HG03280 (cell line): ENCODE measurements around the gene EOGT.

Source experiments
- ATAC-seq: cut with Tn5 transposase; IDR thresholded peaks from one replicate; pipeline ENCODE4 v1.9.1; 2021; ENCODE audit warnings: mild to moderate bottlenecking, moderate library complexity; ENCODE audit not compliant: unreplicated experiment

Gene EOGT

DNA sequence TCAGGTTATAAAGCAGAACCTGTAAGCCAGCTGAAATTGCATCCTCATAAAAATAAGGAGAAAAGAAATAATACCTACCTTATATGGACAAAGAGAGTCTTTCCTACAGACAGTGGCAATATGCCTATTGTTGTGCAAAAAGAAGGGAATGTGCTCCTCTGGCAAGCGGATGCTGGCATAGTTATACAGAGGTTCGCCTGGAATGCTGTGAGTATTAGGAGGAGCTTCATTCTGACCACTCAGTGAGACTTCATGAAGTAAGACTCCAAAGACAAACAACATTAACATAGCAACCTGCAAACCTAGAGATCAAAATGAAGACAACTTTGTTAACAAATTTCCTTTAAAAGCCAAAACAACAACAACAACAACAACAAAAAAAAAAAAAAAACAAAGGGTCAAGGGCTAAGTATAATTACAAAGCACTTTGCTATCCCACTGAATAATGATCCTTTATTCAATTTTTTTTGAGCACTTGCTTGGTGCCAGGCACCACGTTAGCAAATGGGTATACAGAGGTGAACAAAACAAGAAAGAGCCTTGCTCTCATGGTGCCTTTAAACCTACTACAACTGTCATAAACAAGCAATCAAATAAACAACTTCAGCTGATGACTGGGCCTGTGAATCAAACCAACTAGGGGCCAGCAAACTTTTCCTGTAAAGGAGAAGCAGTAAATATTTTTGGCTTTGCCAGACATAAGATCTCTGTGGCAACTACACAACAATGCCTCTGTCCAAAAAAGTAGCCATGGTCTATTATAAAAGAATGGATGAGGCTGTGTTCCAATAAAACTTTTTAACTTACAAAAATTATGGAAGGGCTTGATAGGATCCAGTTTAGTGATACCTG, 3.7 kb downstream of the EOGT start:
- ATAC-seq = no peak

DNA sequence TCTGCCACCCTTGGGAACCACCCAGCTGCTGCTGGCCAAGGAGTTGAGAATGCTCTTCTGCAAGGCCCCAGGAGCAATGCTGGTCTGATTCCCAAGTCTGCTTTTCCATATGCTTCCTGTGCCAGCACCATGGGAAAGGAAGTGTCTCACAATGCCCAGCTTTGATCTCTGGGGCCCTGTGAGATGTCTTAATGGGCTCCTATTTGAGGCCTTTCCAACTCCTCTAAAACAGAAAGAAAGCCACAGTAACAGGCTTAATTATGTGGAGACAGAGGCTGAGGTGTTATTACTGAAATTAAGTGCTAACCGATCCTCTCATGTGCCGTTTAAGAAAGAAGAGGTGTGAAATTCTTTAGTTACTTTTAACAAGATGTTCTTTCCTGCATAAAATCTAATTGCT, 4.5 kb downstream of the EOGT start:
- no peak for ATAC-seq

DNA sequence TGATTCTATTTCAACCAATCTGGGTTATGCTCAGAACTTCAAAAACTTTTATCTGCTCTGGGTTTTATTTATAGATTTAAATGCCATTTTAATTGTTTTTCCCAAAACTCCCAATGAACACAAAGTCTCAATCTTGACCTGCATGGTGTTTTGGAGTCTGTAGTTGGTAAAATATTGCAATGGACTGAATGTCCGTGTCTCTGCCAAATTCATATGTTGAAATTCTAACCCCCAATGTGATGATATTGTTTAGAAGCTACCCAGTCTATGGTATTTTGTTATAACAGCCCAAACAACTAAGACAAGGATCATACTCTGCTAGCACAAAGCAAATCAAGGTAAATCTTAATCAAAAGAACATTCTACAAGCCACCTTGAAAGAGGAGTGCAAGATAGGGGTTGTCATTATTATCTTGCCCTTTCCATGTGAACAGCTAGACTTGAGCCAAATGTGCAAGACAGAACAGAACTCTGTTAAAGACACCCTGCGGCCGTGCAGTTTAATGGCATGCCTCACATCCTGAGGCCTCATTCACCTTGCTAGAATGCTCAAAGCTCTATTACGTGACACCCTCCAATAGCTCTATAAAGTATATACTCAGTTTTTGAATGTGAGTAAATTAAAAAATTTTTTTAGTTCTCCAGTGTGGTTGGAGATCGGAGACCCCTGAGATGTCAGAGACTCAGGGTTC, 7.5 kb downstream of the EOGT start:
- ATAC-seq = no peak

DNA sequence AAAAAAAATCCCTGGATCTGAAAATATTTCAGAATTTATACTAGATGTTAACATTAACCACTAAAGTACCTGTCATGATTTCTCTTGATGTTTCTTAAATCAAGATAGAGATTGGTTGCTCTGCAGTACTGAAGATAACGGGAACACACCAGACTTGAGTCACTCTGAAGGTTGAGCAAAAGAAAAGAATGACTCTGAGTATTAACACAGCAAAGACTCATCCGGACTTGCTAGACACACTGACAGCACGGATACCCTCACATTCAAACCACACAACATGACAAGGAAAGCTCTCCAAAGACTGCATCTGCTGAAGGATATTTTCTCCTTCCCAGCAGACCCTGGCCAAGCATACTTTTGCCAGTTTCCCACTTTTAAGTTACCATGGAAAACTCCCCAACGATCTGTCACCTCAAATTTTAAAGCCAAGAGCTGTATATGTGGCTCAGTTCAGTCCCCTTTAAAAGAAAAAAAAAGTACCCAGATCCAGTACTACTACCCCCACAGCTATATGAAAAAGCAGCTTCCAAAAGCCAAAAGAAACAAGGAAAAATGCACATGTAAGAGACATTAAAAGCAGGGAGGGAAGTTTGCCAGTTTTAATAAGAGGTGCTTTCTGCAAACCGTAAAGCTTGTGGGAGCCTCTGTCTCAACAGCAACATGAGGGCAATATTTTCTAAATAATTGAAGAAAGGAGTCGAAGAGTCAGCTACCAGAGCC, 8.3 kb downstream of the EOGT start:
- ATAC-seq = no peak

DNA sequence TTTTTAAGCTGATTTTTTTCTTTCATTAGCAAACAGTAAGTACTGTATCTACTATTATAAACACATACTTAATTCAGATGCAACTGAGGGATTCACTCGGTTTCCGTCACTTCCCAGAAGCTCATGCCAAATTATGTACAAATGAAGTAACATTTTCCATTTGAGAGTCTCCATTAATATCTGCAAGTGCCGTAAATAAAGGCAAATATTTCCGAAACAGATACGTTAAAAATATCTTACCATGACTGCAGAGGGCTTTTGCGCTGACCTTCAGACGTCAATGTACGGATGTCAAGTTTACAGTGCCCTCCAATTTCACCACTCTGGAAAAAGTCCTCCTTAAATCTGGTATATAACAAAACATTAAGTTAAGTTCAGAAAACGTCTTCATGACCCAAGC, 9.3 kb downstream of the EOGT start:
- ATAC-seq = no peak

DNA sequence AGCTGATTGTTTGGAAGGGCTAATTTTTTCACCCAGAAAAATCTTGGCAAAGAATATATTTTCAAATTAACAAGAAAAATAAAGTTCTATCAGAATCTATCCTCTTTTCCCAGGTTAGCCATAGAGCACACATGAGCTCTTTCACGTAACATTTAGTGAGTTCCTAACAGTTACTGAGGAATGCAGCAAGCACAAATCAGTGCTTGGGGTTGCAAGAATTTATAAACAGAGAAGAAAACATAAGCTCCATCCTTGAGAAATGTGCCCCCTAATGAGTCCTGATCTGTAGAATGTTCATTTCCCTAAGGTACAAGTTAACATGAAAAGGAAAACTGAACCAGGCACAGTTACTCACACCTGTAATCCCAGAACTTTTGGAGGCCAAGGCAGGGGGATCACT, 13.9 kb downstream of the EOGT start:
- ATAC-seq = no peak

DNA sequence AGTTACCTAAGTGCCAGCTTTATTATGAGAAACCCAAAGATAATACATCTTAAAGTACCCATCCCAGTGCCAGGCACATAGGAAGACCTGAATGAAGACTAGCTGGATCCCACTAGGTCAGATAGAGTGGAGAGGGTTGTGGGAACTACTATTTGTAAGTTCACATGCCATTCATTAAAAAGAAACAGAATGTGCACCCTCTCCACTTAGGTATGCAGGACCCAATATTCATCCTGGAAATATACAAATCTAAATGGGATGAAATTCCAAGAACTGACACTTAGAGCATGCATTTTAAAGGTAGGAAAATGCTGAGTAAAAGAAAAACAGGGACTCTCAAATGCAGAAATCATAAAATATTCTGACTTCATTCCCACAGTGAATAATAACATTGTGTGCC, 14.3 kb downstream of the EOGT start:
- no peak for ATAC-seq

DNA sequence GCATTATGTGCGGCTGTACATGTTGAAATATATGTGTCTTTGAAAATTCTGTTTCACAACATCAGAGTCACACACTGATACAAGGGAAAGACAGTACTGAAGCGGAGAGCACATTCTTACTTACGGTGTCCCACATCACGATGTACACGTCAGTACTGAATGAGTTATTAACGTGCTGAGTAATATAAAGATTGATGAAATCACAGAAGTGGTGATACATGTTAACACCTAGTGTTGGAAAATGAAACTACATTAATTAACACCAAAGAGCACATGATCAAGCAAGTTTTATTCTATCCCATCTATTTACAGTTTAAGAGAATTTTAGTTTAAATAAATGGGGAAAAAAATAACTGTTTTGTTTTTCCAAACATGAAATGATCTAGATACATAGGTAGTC, 15.6 kb downstream of the EOGT start:
- ATAC-seq = no peak

DNA sequence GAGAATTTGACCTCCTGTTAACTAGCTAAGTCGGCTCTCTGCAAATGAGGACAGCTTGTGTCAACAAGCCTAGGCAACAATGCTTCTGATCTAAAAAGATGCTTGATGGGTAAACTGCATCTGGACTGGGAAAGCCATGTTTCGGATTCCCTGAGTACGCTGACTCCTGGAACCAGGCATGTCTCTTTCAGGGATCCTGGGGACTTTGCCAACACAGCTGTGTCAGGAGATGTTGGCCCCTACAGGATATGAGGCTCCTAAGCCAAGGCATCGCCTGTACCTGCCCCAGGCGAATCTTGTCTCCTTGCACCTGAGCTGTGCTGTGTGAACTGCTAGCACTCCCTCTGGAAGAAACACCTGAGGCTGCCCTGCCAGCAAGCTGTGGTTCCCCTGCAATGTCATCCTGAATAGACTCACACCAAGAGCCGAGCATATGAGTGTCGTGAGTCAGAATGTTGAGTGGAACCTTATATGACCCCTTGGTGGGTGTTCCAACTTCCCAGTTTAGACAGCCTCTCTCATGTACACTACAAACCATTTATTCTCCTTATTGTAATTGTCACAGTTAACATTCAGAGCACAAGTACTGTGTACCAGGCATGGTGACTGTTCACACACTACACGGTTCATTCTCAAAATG, 17.0 kb downstream of the EOGT start:
- ATAC-seq = no peak

DNA sequence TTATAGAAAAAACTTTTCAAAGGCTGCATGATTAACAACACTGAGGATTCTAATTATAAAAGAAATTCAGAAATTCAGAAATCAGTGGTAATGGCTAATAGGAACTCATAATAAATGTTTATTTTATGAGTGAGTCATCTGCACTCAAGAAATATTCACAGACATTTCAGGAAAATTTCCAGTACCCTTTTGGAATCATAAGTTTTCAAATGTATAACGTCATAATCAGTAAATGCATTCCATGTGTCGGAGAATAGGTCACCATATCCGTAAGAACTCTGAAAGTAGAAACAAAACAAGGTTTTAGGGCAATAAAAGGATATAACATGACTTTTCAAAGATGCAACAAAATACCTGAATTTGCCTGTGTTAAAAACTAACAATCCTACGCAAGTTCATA, 24.7 kb downstream of the EOGT start:
- ATAC-seq = no peak

DNA sequence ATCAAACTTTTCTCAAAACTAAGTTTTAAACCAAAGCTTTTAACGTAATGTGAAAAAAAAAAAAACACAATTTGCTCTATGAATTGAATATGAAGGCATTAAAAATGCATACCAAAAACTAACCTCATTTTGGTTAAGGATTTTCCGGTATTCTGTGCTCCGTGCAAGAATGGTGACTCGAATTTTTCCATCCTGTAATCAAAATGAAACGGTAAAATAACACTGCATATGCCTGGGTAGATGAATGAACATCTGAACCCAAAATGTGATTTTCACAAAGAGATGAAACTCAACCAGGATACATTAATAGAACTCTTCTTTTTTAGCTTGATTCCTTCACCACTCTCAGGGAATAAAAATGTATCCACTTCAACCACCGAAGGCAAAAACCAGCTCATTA, 26.2 kb downstream of the EOGT start:
- no peak for ATAC-seq

DNA sequence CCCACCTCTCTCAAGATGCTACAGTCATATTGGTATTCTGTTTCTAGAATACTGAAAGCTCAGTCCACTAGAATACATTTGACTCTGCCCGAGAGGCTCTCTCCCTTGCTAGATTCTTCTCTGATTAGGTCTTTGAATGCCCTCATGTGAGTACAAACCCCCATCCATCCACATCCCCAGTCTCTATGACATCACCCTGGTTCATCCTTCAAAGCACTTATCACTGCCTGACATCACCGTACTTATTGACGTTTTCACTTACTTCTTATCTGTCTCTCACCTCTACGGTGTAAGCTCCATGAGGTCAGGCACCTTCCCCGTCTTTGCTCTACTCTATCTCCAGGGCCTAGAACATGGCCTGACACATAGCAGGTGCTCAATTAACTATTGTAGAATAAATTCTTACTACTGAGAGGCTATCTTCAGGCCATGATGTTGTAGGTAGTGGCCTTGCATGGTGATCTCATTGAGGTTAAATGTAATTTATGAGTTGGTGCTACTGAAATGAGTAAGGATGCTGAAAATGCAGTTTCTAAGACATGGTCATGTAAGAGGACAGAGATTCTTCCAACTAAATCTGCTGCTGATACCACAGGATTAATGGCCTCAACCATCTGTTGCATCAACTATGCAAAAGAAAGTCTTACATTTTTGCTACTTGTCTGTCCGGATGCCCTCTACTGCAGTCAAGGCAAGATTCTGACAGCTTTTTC, 26.8 kb downstream of the EOGT start:
- no peak for ATAC-seq

DNA sequence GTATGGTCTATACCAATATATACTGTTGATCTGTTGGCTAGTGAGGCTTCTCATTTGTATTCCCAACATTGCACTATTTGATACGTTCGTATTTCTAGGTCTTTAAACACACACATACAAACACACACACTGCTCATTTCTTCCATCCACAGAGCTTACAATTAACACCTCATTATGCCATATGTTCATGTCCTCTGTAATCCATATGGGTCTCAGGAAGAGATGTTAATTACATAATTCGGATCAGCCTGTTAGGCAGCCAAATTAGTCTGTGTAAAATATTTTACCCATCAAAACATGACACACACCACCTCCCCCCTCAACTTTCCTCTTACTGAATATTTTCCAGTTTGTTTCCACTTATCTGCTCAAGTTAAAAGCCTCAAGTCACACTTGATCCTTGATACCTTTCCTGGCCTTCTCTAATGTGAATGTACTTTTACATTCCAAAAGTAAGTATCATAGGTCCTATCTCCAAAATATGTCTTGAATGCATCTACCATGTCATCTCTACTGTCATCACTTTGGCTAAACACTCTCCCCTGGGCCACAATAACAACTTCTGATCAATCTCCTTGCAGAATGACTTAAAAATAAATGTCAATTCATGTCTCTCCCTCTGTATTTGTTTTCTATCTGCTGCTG, 28.2 kb downstream of the EOGT start:
- no peak for ATAC-seq

DNA sequence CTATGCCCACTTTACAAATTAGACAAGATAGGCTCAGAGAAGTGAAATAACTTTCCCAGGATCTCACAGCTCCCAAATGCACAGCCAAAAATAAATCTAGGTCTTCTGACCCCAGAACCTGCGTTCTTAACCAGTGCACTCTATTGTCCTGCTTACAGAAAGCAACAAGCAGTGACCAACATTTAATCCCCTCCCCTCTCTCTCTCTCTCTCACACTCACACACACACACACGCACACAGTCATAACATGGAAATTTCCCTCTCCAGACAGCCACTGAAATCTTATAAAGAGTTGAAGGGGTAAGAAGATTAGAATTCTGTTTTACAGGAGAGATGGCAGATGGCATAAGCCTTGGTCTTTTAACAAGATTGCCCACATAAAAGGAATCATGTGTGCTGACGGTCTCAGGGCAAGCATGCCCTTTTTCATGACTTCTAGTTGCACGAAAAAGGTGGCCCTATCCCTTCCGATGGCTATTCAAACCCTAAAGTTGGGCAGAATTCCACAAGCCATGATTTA, 29.4 kb downstream of the EOGT start:
- no peak for ATAC-seq

DNA sequence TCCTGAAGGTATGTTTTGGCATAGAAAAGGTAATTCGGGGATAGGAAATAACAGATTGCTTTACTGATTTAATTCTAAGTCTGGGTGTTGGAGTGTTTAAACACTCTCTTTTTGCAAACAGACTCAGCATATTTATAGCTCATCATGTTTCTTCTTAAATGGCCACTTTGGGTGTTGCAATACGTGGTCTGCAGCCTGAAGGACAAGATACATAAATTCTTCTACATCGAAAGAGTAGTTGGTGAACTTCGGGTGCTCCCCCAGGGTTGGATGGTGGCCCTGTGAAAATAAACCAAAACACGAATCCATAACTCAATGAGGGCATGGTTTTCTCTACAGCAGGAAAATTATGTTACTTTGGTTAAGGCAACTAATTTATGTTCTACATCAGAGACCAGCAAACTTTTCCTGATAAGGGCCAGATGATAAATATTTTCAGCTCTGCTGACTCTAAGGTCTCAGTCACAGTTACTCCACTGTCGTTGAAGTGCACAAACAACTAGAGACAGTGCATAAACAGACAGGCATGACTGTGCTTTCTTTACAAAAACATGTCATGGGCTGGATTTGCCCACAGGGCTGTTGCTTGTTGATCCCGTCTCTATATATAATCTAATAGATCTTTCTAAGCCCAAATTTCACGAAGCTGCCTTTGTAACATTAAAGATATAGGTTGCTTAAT, 35.9 kb downstream of the EOGT start:
- ATAC-seq = no peak

DNA sequence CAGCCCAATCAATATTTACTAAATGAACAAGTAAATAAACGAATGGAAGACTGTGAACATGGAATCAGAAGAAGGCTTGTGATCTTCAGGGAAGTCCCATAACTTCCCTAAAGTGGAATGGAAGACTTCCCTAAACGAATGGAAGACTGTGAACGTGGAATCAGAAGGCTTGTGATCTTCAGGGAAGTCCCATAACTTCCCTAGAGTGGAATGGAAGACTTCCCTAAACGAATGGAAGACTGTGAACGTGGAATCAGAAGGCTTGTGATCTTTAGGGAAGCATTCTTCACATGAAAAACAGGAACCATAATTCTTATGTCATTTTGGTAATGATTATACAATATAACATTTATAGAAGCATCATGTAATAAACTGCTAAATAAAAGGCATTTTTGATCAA, 38.8 kb downstream of the EOGT start:
- no peak for ATAC-seq

DNA sequence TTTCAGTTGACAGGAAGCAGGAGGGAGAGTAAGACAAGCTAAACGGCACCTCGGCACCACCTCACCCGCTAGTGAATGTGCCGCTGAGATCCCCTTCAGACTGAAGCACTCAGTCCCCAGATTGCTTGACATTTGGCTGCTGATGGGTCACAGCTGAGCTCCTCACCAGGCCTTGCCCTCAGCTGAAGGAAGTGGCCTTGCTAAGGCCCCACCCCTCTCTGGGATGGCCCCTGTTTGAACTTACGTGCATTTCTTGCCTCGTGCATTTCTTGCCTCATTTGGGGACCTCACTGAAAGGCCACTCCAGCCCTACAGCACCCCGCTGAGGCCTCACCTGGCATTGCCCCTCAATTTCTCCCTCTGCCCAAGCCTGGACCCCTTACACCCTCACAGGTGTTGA, 39.8 kb downstream of the EOGT start:
- no peak for ATAC-seq

DNA sequence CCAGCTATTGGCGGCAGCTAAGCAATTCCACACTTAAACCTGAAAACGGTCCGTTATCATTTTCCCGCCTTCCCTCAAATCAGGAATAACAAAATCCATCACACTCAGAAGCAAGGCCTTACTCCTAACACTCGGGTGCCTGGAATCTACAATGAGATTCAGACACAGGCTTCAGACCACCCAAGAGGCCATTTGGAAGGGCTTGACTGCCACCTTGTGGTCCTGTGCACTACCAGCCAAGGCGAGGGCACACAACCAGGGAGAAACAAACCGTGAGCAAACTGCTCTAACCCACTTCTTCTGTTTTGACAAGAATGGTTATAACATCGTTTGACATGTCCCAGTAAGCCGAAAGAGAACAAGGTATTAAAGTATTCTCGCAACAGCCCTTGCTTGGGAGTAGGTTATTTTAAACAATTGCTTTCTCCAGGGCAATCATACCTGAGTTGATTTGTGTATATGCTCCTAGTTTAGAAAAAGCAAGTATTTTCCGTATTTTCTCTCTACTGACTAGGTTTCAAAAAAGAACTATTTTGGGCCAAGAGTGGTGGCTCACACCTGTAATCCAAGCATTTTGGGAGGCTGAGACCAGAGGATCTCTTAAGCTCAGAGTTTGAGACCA, 41.0 kb downstream of the EOGT start:
- ATAC-seq = peak; percentile 60

DNA sequence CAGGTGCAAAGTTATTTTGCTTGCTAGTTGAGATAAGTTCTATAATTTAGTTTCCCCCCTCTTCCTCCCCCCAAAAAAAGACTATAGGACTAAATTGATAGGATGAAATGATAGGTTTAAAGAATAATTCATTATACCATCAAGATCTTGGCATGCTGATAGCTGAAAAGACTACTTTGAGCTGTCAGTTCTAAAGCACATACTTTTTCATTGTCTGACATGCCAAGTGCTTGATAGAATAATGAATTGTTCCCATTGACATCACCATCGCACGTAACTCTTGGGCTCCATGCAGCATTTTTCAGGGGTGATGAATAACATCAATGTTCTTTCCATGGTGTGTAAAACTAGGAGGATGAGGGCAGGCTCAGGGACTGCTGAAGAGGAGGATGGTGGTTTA, 48.8 kb downstream of the EOGT start:
- ATAC-seq = no peak
